Smooth muscle cell of the umbilical artery (primary cell): ENCODE measurements around the gene QSOX1. TPM values are rescaled to one million over a fixed set of nuclear protein-coding genes. Genes with fewer than 3 reads are reported as not detected.

ENCODE experiments used
- total RNA-seq: library from RNA; depleted of rRNA; stranded (reverse); fragments of >200 nt; gene quantifications from 2 replicates; pipeline ENCODE4 v1.2.3, GENCODE V29; 2014

QSOX1 gene
- total RNA-seq = 595 and 635 TPM in 2 replicates

DNA sequence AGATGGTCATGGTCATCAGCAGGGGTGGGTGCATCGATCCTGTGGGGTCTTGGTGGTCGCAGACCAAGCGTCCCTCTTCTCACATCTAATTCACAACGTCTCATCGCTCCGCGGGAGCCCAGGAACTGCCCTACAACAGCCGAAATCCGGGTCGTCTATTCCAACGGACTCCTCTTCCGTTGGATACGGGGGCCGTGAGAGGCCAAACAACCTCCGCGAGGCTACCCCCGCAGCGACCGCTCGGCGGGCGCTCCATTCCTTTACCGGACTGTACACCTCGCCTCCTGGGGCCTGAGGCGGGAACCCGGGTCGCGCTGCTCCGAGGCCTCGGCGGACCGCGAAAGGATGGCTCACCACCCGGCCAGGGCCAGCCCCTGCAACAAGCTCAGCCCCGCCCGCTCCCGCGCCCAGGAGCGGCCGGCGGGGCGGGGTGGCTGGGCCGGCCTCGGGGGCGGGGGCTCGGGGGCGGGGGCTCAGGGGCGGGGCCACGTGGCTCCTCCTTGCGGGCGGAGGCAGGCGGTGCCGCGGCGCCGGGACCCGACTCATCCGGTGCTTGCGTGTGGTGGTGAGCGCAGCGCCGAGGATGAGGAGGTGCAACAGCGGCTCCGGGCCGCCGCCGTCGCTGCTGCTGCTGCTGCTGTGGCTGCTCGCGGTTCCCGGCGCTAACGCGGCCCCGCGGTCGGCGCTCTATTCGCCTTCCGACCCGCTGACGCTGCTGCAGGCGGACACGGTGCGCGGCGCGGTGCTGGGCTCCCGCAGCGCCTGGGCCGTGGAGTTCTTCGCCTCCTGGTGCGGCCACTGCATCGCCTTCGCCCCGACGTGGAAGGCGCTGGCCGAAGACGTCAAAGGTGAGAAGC, at the start of gene QSOX1:
Gene QSOX1, plus strand, starts transcription at position 545 of the 857 bp plus-strand sequence. Its CDS starts 39 bp downstream, at position 584.

DNA sequence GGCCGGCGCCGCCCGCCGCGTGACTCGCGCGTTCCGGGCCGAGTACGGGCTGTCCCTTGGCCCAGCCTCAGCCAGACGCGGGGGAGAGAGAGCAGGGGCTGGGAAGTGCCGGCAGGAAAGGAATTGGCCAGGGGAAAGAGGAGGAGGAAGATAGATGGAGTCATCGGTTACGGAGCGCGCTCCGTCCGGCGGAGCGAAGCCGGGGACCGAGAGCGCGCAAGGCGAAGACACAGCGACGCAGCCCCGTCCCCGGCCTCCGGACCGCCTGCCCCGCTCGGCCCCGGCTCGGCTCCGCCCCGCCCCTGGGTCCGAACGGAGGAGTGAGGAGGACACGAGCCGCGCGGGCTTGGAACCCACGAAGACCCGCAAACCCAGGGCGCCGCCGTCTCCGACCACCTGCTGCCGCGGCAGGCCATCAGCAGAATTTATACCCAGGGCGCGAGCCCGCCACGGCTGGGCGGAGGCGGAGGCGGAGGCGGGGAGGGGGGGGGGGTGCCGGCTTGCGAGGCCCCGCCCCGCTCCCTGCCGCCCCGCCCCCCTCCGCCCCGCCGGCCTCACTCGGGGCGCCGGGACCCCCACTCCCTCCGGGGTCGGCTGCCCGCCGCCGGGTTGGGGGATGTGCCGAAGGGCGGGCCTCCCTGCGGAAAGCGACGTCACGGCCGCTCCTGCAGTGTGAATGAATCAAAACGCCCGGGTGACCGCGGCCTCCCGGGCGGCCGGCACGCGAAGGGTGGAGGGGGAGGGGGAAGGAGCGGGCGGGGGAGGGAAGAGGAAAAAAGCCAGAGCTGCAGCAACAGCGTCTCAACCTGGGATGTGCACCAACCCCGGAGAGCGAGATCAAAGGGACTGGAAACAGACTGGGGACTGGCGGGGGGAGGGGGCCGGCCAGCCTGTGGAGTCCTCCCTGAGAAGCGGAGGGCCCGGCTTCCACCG, 75.1 kb downstream of the QSOX1 start, which contains the start of gene LHX4:
Gene LHX4, plus strand, starts transcription at position 782 of the 933 bp plus-strand sequence. CDS start 266 bp downstream, outside the sequence.

Other genes with a start within 250 kb of the QSOX1 start
- 58.7 and 61.5 TPM in 2 replicates for gene CEP350, start 200.1 kb upstream of the QSOX1 start, total RNA-seq
- under 0.01 TPM in 2 replicates for gene LHX4, start 75.4 kb downstream of the QSOX1 start, total RNA-seq